ENCODE data around the gene C14orf132.

C14orf132 gene

GRCh38 chr14:96092936-96093335 is 53.8 kb downstream of the C14orf132 start:
- H3K36me3 ChIP-seq = peaks cover 11% of the 10 kb centered on the region
- TF ChIP-seq CTCF (IDR thresholded peaks at IDR 0.05; ENCODE audit: low read depth, low read length) = no peak
- H3K27me3 ChIP-seq (ENCODE audit: insufficient read depth, low read depth, severe bottlenecking) = no peaks in the 10 kb centered on the region
- DNase-seq = no peak
- H3K9me3 ChIP-seq (ENCODE audit: severe bottlenecking) = no peaks in the 10 kb centered on the region
- no peak overlapping the region for H3K27ac ChIP-seq
- H3K4me3 ChIP-seq (ENCODE audit: low read depth, low read length) = no peak overlapping the region

GRCh38 chr14:96094211-96094610 is 55.0 kb downstream of the C14orf132 start:
- no peak for DNase-seq
- H3K9me3 ChIP-seq (ENCODE audit: severe bottlenecking) = no peaks in the 10 kb centered on the region
- peaks cover under 1% of the 10 kb centered on the region; the same call in 1 of the 2 replicates for H3K36me3 ChIP-seq
- no peak for TF ChIP-seq CTCF (IDR thresholded peaks at IDR 0.05; ENCODE audit: low read depth, low read length)
- H3K27me3 ChIP-seq (ENCODE audit: insufficient read depth, low read depth, severe bottlenecking) = no peaks in the 10 kb centered on the region
- no peak overlapping the region for H3K27ac ChIP-seq
- no peak overlapping the region for H3K4me3 ChIP-seq (ENCODE audit: low read depth, low read length)

- no peak overlapping the region for H3K27ac ChIP-seq
- no peaks in the 10 kb centered on the region for H3K9me3 ChIP-seq (ENCODE audit: severe bottlenecking)
- no peaks in the 10 kb centered on the region for H3K27me3 ChIP-seq (ENCODE audit: insufficient read depth, low read depth, severe bottlenecking)
- DNase-seq = no peak
- H3K4me3 ChIP-seq (ENCODE audit: low read depth, low read length) = no peak overlapping the region
- no peaks in the 10 kb centered on the region; the same call in 1 of the 2 replicates for H3K36me3 ChIP-seq
- no peak for TF ChIP-seq CTCF (IDR thresholded peaks at IDR 0.05; ENCODE audit: low read depth, low read length)
These were observed 55.5 kb downstream of the C14orf132 start for GRCh38 chr14:96094656-96095055.

GRCh38 chr14:96095058-96095457 is 55.9 kb downstream of the C14orf132 start:
- no peak for DNase-seq
- Histone ChIP-seq H3K36me3 (no peaks in the 10 kb centered on the region; the same call in 1 of the 2 replicates), H3K4me3 (ENCODE audit: low read depth, low read length) (no peak overlapping the region), H3K9me3 (ENCODE audit: severe bottlenecking) (no peaks in the 10 kb centered on the region), H3K27me3 (ENCODE audit: insufficient read depth, low read depth, severe bottlenecking) (no peaks in the 10 kb centered on the region), H3K27ac (no peak overlapping the region)
- TF ChIP-seq CTCF (IDR thresholded peaks at IDR 0.05; ENCODE audit: low read depth, low read length) = no peak

- no peak overlapping the region for H3K27ac ChIP-seq
- TF ChIP-seq CTCF (IDR thresholded peaks at IDR 0.05; ENCODE audit: low read depth, low read length) = no peak
- H3K36me3 ChIP-seq = no peaks in the 10 kb centered on the region; the same call in 1 of the 2 replicates
- H3K4me3 ChIP-seq (ENCODE audit: low read depth, low read length) = no peak overlapping the region
- no peaks in the 10 kb centered on the region for H3K9me3 ChIP-seq (ENCODE audit: severe bottlenecking)
- no peaks in the 10 kb centered on the region for H3K27me3 ChIP-seq (ENCODE audit: insufficient read depth, low read depth, severe bottlenecking)
- peak; percentile 57 for DNase-seq
These were observed 56.7 kb downstream of the C14orf132 start for GRCh38 chr14:96095581-96096476.
